ENCODE measurements around the gene RETREG1.
"Not testable (repeated sequence)": the region's sequence is repeated elsewhere in the genome, so short reads cannot be mapped to it uniquely, and the experiment has no call there.

Gene RETREG1

DNA sequence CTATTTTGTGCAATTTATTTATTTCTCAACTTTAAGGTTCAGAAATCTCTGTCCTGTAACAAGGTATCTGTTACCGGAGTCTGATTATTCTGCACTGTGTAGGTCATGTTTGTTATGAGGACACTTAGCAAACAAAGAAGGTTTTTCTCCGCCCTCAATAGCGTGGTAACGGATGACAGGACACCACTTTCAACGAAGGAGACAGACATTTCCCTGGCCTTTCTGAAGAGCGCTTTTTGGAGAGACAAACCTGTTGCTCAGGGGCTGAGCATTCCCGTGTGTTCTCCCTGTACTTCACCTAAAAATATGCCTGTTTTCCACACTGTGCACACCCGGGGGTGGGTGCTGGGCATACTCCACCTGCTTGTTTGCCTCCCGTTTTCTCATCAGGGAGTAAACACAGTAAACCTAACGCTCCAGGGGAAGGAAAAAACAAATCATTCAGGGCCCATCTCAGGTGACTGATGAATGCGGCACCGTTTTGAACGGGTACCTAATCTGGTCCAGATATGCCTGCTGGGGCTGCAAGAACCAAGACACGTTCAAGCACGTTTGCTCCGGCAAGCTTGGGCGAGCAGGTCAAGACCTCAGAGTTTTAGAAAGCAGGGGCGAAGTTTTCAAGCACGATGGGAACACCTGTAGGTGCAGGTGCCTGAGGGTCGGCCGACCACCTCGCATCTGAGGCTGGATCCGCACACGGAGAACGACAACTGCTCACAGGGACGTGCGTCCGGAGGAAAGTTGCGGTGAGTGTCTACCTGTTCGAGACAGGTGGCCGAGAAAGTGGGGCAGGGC lies 859 bp downstream of the RETREG1 start:
- peak; percentile 55 for DNase-seq

DNA sequence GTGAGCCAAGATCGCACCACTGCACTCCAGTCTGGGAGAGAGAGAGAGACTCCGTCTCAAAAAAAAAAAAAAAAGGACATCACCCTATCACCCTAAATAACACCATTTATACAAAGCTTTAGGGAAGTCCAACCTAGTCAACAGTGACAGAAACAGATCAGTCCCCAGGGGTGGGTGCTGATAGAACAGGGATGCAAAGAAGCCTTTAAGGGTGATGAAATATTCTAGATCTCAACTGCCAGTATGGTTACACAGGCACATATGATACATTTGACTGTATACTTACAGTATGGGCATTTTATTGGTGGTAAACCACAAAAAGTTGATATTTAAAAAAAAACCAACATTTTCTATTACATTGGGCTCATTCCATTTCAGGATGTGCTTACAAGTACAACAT lies 4.8 kb downstream of the RETREG1 start:
- DNase-seq: no peak

GRCh38 chr5:16610896-16611295 lies 5.9 kb downstream of the RETREG1 start:
- DNase-seq: not testable (repeated sequence)

DNA sequence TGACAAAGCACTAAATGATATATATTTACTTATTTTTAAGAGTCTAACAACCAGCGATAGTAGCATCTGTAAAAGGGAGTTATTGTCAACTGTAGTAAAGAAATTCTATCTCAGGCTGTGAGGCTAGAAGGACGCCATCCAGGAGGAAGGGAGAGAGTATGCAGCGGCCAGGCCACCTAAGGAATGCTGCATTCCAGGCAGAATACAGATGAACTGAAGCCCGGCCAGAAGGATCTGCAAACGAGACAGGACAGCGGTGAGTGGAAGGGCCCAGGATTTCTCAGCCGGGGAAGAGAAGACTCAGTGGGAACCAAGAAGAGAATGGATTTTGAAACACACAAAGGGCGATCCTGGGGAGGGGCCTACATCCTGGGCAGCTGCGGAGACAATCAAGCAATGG lies 7.4 kb downstream of the RETREG1 start:
- DNase-seq: no peak

DNA sequence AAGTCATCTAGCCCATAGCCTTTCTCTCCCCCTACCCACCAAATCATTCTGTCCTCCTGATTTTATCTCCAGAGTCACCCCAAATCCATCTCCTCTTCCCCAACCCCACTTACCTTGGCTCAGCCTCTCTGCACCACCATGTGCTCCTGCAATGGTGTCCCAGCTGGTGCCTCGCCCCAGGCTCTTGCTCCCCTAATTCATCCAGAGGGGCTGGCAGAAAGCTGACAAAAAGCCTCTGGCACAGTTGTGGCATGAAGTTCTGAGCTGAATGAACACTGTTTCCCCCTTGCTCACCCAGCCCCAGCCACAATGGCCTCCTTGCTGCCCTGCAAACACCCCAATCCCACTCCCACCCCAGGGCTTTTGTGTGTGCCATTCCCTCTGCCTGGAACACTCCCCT lies 10.2 kb downstream of the RETREG1 start:
- DNase-seq: no peak

- no peak for DNase-seq
Measured at GRCh38 chr5:16603701-16604100, 13.1 kb downstream of the RETREG1 start.

DNA sequence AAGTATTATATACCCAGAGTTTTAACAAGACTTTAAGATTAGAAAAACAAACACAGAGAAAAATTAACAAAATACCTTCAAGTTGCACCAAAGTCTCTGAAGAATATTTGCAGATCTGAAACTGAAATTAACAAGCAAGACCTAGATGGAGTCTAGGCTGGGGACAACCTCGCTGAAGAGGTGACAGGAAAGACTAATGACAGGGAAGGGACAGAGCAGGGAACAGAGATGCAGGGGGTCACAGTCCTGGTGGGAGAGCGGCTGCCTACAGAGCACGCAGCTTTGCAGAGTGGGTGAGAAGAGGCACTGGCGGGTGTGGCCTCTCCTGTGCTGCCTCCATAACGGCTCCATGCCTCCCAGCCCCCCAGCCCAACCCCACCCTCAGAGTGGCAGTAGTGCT lies 13.5 kb downstream of the RETREG1 start:
- no peak for DNase-seq

GRCh38 chr5:16602182-16602581 lies 14.6 kb downstream of the RETREG1 start:
- no peak for DNase-seq

- no peak for DNase-seq
Measured at GRCh38 chr5:16600946-16601345, 15.9 kb downstream of the RETREG1 start.

DNA sequence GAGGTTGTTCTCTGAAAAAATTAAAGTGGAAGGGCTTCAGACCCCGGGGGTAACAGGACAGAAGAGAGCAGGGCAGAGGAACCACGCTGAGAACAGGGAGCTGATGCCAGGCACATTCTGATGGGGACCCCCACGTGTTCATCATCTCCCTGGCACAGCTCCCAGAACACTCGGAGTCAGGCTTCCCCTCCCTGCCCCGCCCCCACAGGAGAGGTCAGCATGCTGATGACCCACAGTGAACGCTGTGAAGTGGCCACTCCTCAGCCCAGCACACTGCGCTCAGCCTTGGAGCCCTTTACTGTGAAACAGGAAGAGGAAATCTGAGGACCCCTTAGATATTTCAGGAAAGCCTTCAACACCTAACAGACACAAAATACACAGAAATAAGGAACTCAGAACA lies 16.4 kb downstream of the RETREG1 start:
- peak; percentile 39 for DNase-seq

- DNase-seq: no peak
Measured at GRCh38 chr5:16597946-16598694, 18.7 kb downstream of the RETREG1 start.

- peak; percentile 17 for DNase-seq
Measured at GRCh38 chr5:16596581-16596940, 20.2 kb downstream of the RETREG1 start.

DNA sequence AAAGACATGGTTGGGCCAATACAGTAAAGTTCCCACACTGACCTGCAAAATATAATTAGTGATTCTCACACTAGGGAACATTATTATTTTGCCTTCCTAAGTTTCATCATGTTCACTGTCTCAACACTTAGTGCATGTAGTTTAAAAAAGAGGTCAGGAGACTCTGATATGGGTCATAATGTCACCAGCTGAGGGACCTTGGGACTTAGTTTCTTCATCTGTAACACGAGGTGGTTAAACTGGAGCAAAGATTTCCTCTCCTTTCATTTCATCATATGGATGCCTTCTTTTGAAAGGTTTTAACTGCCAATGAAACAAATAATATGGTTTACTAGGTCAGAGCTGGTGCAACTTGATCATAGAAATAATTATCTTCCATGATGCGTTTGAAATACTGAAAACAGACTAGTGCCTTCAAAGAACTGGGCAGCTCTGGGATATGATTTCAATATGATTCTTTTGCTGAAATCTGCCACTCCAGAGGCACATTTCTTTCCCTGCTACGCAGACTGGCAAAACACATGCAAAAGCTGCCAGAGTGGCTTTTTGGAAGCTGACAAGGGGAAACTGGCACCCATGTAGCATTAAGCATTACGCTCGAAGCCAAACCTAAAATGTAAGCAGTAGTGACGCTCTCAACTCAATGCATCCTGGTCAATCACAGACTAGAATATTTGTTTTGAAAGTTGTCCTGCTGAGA lies 20.8 kb downstream of the RETREG1 start:
- no peak for DNase-seq

- no peak for DNase-seq
Measured at GRCh38 chr5:16593628-16594027, 23.2 kb downstream of the RETREG1 start.

GRCh38 chr5:16593013-16593412 lies 23.8 kb downstream of the RETREG1 start:
- no peak for DNase-seq

GRCh38 chr5:16592255-16592654 lies 24.5 kb downstream of the RETREG1 start:
- no peak for DNase-seq

- no peak for DNase-seq
Measured at GRCh38 chr5:16590685-16591084, 26.1 kb downstream of the RETREG1 start.

- no peak for DNase-seq
Measured at GRCh38 chr5:16589658-16590057, 27.1 kb downstream of the RETREG1 start.

- no peak for DNase-seq
Measured at GRCh38 chr5:16588434-16589214, 28.2 kb downstream of the RETREG1 start.

DNA sequence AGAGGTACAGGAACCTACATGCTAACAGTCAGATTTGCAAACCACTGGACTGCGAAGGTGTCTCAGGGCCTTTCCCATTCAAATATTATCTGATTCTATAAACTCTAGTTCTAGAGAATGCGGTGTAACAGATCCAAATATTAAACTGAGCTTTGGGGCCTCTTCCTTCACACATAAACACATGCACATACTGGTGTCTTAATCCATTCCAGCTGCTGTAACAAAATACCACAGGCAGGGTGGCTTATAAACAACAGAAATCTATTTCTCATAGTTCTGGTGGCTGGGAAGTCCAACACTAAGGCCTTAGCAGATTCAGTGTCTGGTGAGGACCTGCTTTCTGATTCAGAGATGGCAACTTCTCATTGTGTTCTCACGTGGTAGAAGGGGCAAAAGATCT lies 30.2 kb downstream of the RETREG1 start:
- no peak for DNase-seq

DNA sequence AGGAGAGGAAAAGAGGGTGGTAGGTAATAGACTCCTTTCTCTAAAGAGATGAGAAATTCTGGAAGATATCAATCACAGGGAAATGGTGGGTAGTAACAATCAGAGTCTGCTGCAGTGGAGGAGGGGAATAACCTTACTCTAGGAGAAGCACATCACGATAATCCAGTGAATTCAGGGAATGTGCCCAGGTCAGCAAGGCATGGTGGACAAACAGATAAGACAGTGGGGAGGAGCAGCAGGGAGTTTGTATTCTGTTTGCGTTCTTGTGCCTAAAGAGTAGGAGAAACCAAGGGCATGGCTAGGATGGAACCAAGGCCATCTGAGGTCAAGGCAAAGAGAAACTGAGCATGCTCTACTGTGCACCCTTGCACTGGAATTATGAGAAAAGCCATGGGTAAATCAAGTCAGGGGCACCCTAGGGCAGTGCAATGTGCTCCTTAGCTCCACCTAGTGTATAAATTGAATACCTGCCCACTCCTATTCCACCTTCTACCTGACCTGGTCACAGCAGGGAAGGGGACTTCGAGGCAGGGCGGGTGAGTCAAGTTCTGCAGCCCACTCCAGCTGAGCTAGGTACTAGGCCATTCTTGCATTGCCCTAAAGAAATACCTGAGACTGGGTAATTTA lies 31.6 kb downstream of the RETREG1 start:
- no peak for DNase-seq

GRCh38 chr5:16582081-16582480 lies 34.7 kb downstream of the RETREG1 start:
- no peak for DNase-seq

DNA sequence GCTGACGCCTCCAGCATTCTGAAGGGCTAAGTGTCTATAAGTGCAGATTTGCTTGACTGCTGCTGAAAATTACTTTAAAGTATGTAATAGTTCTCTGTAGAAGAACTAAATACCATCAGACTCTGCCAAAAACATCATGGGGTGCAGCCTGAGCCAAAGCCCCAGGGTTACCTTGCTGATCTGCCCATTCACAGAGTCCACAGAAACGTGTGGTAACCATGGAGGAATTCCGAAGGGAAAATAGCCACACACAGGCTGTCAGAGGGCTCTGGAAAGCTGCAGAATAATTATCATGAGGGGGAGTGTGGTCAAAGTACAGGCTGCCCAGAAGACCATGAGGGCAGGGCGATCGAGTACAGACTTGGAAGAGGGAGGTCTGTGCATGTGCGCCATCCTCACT lies 36.4 kb downstream of the RETREG1 start:
- no peak for DNase-seq
